Trophoblast cell (in vitro differentiated cells and primary cell): ENCODE measurements around the gene BSND.

Experiments
- DNase-seq, 2 donors: peaks; one replicate each; pipeline ENCODE4 v3.0.0-alpha.2; 2016
- H2AFZ ChIP-seq: 2 replicates; pipeline ENCODE4 v1.6.1; 2013; ENCODE audit warnings: low read length, moderate library complexity, mild to moderate bottlenecking; ENCODE audit not compliant: insufficient read depth, poor library complexity
- H2AK5ac ChIP-seq: 2 replicates; pipeline ENCODE4 v1.6.1; 2013; ENCODE audit warnings: mild to moderate bottlenecking, low read length
- H2BK120ac ChIP-seq: 2 replicates; pipeline ENCODE4 v1.6.1; 2013; ENCODE audit warnings: low read length, mild to moderate bottlenecking, moderate library complexity; ENCODE audit not compliant: insufficient read depth, poor library complexity
- H2BK12ac ChIP-seq: 2 replicates; pipeline ENCODE4 v1.6.1; 2013; ENCODE audit warnings: mild to moderate bottlenecking, low read length, moderate library complexity
- H2BK5ac ChIP-seq: 2 replicates; pipeline ENCODE4 v1.6.1; 2013; ENCODE audit warnings: low read length, low read depth, moderate library complexity, mild to moderate bottlenecking; ENCODE audit not compliant: poor library complexity
- H3K14ac ChIP-seq: 2 replicates; pipeline ENCODE4 v1.6.1; 2013; ENCODE audit warnings: mild to moderate bottlenecking, low read length
- H3K18ac ChIP-seq: 2 replicates; pipeline ENCODE4 v1.6.1; 2013; ENCODE audit warnings: mild to moderate bottlenecking, low read length
- H3K23ac ChIP-seq: 2 replicates; pipeline ENCODE4 v1.6.1; 2013; ENCODE audit warnings: low read length
- H3K27ac ChIP-seq: 2 replicates; pipeline ENCODE4 v1.5.1; 2013; ENCODE audit warnings: low read depth, mild to moderate bottlenecking, inconsistent platforms, low read length, moderate library complexity
- H3K27me3 ChIP-seq: 2 replicates; pipeline ENCODE4 v1.6.1; 2013; ENCODE audit warnings: inconsistent platforms, mild to moderate bottlenecking, low read length, moderate library complexity; ENCODE audit not compliant: insufficient read depth
- H3K36me3 ChIP-seq, 2 experiments: 1 replicate in 1 of 2; 2 replicates in 1 of 2; pipeline ENCODE4 v1.6.1; 2013; ENCODE audit warnings: low read length in 2 of 2, mild to moderate bottlenecking in 2 of 2, moderate library complexity in 1 of 2; ENCODE audit not compliant: insufficient read depth in 2 of 2, control insufficient read depth in 1 of 2
- H3K4ac ChIP-seq: 2 replicates; pipeline ENCODE4 v1.6.1; 2013; ENCODE audit warnings: low read depth, mild to moderate bottlenecking, low read length, moderate library complexity
- H3K4me1 ChIP-seq, 2 experiments: 1 replicate in 1 of 2; 2 replicates in 1 of 2; pipeline ENCODE4 v1.6.1; 2013; ENCODE audit warnings: low read length in 2 of 2, mild to moderate bottlenecking in 2 of 2, moderate library complexity in 1 of 2; ENCODE audit not compliant: insufficient read depth in 2 of 2, control insufficient read depth in 1 of 2
- H3K4me2 ChIP-seq: 2 replicates; pipeline ENCODE4 v1.6.1; 2013; ENCODE audit warnings: inconsistent platforms, mild to moderate bottlenecking, low read length, moderate library complexity
- H3K4me3 ChIP-seq: 2 replicates; pipeline ENCODE4 v1.5.1; 2013; ENCODE audit warnings: mild to moderate bottlenecking, low read depth, low read length, inconsistent platforms
- H3K79me1 ChIP-seq: one replicate; pipeline ENCODE4 v1.6.1; 2013; ENCODE audit warnings: low read length
- H3K79me2 ChIP-seq: 2 replicates; pipeline ENCODE4 v1.6.1; 2013; ENCODE audit warnings: low read length, mild to moderate bottlenecking; ENCODE audit not compliant: control insufficient read depth, insufficient read depth, poor library complexity
- H3K9ac ChIP-seq: 2 replicates; pipeline ENCODE4 v1.6.1; 2013; ENCODE audit warnings: mild to moderate bottlenecking, low read length
- H3K9me3 ChIP-seq: 2 replicates; pipeline ENCODE4 v1.6.1; 2013; ENCODE audit warnings: low read depth, mild to moderate bottlenecking, control low read depth, inconsistent platforms, low read length; ENCODE audit not compliant: insufficient read depth
- H4K12ac ChIP-seq: 2 replicates; pipeline ENCODE4 v1.6.1; 2013; ENCODE audit warnings: low read depth, mild to moderate bottlenecking, low read length, moderate library complexity
- H4K8ac ChIP-seq: 2 replicates; pipeline ENCODE4 v1.6.1; 2013; ENCODE audit warnings: low read depth, mild to moderate bottlenecking, low read length, moderate library complexity
- H4K91ac ChIP-seq: one replicate; pipeline ENCODE4 v1.6.1; 2013; ENCODE audit warnings: low read depth, mild to moderate bottlenecking, low read length, moderate library complexity
- WGBS: extraction: QIAGEN DNeasy Blood & Tissue Kit; methylation state at CpG from one replicate; pipeline ENCODE4 v1.1.7; 2013; ENCODE audit warnings: missing lambda C conversion rate; ENCODE audit not compliant: insufficient read length, insufficient coverage; ENCODE audit errors: extremely low coverage; 5-methylcytosine and 5-hydroxymethylcytosine counted together

BSND gene

DNA sequence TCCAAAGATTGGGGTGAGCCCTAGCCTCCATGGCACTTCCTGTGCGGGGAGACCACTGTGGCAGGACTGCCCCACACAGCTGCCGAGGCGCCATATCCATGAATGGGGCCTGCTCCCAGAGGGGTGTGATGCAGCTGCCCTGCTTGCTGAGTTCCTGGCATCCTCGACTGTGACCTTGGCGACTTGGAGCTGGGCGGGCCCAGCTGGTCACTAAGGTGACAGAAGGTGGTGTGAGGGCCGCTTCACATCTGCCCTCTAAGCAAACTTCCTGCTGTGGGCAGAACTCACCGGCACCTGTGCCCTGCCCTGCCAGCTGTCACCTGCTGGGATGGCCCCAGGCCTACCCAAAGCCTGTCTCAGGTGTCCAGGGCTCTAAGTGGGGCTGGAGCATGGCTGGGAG is 9.3 kb upstream of the BSND start:
- peak overlapping the region; percentile 33 for H2AK5ac ChIP-seq
- H4K8ac ChIP-seq = no peak overlapping the region
- no CpG with 5 or more reads among the region's 8 CpGs for WGBS

DNA sequence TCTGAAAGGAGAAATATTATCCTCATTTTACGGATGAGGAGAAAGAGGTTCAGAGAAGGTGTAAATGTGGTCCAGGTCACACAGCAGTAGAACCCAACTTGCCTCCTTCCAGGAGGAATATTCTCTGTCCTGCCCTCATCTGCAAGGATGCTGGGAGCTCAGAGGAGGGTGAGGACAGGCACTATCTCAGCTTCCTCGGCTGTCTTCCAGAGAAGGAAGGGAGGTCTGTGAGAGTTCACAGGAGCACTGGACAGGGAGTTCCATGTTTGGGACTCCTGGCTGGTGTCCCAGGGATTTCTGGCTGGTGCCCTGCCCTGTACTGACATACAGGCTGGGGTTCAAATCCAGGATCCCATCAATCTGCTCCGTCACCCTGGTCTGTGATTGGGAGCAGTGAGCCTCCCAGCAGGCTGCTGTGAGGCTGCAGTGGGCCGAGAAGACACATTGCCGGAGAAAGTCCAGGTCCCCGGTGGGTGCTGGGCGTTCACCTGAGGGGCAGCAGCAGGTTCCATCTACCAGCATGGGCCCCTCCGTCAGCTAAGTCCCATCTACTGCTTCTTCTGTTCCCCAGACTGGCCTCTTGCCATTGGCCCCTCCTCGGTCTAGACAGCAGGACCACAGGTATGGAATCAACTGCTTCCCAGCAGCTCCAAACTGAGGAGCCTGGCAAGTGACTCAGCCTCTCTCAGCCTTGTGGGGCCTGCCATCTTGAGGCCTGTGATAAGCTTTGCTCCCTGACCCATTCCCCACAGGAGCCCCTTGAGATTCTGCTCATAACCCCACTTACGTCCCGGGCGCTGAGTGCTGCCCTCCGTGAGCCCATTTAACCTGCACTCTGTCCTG is 8.5 kb upstream of the BSND start:
- no peak overlapping the region for H2BK120ac ChIP-seq

More for the DNA sequence above, 9.3 kb upstream of the BSND start:
- H3K18ac ChIP-seq = no peak overlapping the region
- no peak overlapping the region for H2BK120ac ChIP-seq
- H3K4me1 ChIP-seq = peaks cover 4 to 8% of the 10 kb centered on the region in 2 experiments
- H2BK5ac ChIP-seq = no peak overlapping the region
- H3K27ac ChIP-seq = no peak overlapping the region
- H3K4me3 ChIP-seq = no peak overlapping the region
- H3K79me2 ChIP-seq = no peaks in the 10 kb centered on the region
- H2BK12ac ChIP-seq = no peak overlapping the region
- no peaks in the 10 kb centered on the region for H3K79me1 ChIP-seq
- H2AFZ ChIP-seq = no peak overlapping the region
- H3K23ac ChIP-seq = no peak overlapping the region
- H4K12ac ChIP-seq = no peak overlapping the region
- no peak overlapping the region for H3K14ac ChIP-seq
- DNase-seq = no peak
- no peak overlapping the region for H3K4me2 ChIP-seq
- H3K9me3 ChIP-seq = no peaks in the 10 kb centered on the region
- no peak overlapping the region for H3K4ac ChIP-seq
- H3K27me3 ChIP-seq = no peaks in the 10 kb centered on the region
- H4K91ac ChIP-seq = no peak overlapping the region
- no peak overlapping the region for H3K9ac ChIP-seq
- H3K36me3 ChIP-seq = no peaks in the 10 kb centered on the region

DNA sequence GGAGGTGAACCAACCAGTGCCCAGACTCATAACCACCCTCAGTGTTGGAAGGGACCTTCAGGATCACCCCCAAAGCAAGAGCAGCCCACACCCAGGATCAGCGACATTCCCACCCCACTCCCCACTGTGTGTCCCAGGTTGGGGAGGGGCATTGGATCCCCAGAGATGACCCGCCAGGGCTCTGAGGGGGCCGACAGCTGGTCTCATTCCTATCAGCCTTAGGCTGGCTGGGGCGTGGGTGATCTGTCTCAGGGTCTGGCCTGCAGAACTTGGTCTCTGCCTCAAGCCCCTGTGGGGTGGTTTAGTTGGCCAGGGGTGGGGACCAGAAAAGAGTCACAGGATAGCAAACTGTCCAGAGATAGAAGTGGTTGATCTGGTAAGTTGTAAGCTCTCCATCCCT is 7.8 kb upstream of the BSND start:
- Histone ChIP-seq H2BK5ac (no peak overlapping the region), H2AK5ac (no peak overlapping the region), H3K36me3 (no peaks in the 10 kb centered on the region), H3K27me3 (no peaks in the 10 kb centered on the region), H3K79me2 (no peaks in the 10 kb centered on the region), H2BK12ac (no peak overlapping the region), H3K4ac (no peak overlapping the region), H3K4me3 (no peak overlapping the region), H3K23ac (no peak overlapping the region), H3K9ac (no peak overlapping the region), H3K9me3 (no peaks in the 10 kb centered on the region), H3K4me1 (peaks cover 6 to 9% of the 10 kb centered on the region in 2 experiments), H3K18ac (no peak overlapping the region), H3K14ac (no peak overlapping the region), H2AFZ (no peak overlapping the region), H3K4me2 (no peak overlapping the region), H3K79me1 (no peaks in the 10 kb centered on the region), H3K27ac (no peak overlapping the region), H4K12ac (no peak overlapping the region), H4K8ac (no peak overlapping the region), H4K91ac (no peak overlapping the region), H2BK120ac (no peak overlapping the region)
- no peak for DNase-seq
- no CpG with 5 or more reads among the region's 4 CpGs for WGBS

More for the DNA sequence above, 8.5 kb upstream of the BSND start:
- DNase-seq = no peak
- WGBS = no CpG with 5 or more reads among the region's 13 CpGs
- Histone ChIP-seq H3K79me2 (no peaks in the 10 kb centered on the region), H3K23ac (no peak overlapping the region), H3K9me3 (no peaks in the 10 kb centered on the region), H3K9ac (no peak overlapping the region), H2AK5ac (no peak overlapping the region), H2AFZ (no peak overlapping the region), H3K4me3 (no peak overlapping the region), H3K18ac (no peak overlapping the region), H3K14ac (no peak overlapping the region), H3K4ac (no peak overlapping the region), H3K4me2 (no peak overlapping the region), H3K36me3 (no peaks in the 10 kb centered on the region), H2BK12ac (no peak overlapping the region), H3K27ac (no peak overlapping the region), H4K91ac (peak overlapping the region; percentile 18), H3K79me1 (no peaks in the 10 kb centered on the region), H4K8ac (no peak overlapping the region), H3K4me1 (peaks cover 6 to 9% of the 10 kb centered on the region in 2 experiments), H3K27me3 (no peaks in the 10 kb centered on the region), H4K12ac (no peak overlapping the region), H2BK5ac (no peak overlapping the region)

DNA sequence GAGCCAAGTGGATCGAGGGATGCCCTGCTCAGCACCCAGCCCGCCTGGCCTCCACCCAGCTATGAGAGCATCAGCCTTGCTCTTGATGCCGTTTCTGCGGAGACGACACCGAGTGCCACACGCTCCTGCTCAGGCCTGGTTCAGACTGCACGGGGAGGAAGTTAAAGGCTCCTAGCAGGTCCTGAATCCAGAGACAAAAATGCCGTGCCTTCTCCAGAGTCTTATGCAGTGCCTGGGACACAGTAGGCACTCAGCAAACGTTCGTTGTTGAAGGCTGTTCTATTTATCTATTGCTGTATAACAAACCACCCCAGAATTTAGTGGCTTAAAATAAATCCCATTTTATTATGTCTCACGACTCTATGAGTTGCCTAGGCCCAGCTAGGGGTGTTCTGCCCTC is 6.8 kb upstream of the BSND start:
- no peaks in the 10 kb centered on the region for H3K9me3 ChIP-seq
- no peak overlapping the region for H4K12ac ChIP-seq
- peaks cover 2% of the 10 kb centered on the region for H3K79me1 ChIP-seq
- H2BK12ac ChIP-seq = no peak overlapping the region
- no peak overlapping the region for H4K91ac ChIP-seq
- H2AFZ ChIP-seq = no peak overlapping the region
- no peak for DNase-seq
- H3K9ac ChIP-seq = no peak overlapping the region
- H3K27me3 ChIP-seq = no peaks in the 10 kb centered on the region
- no peak overlapping the region for H2BK120ac ChIP-seq
- H2BK5ac ChIP-seq = no peak overlapping the region
- WGBS = no CpG with 5 or more reads among the region's 12 CpGs
- H3K4ac ChIP-seq = no peak overlapping the region
- no peak overlapping the region for H3K4me3 ChIP-seq
- H3K4me1 ChIP-seq = peaks cover 9 to 15% of the 10 kb centered on the region in 2 experiments
- no peak overlapping the region for H3K14ac ChIP-seq
- H3K4me2 ChIP-seq = no peak overlapping the region
- H3K18ac ChIP-seq = no peak overlapping the region
- no peak overlapping the region for H2AK5ac ChIP-seq
- H3K36me3 ChIP-seq = no peaks in the 10 kb centered on the region
- no peak overlapping the region for H3K23ac ChIP-seq
- no peak overlapping the region for H3K27ac ChIP-seq
- H4K8ac ChIP-seq = no peak overlapping the region
- H3K79me2 ChIP-seq = no peaks in the 10 kb centered on the region
